ENCODE data around the gene TLCD1. TPM values are rescaled to one million over a fixed set of nuclear protein-coding genes. Genes with fewer than 3 reads are reported as not detected.
A peak's percentile ranks its signal among the peaks of the same experiment; 100 is the strongest.

The TLCD1 gene
- total and polyA plus RNA-seq, 10 of the 15 experiments (the other 5 are each of a cell fraction or from before 2014, with no cell fraction given), result 2.9 to 19.8 (median 7.7) TPM

DNA sequence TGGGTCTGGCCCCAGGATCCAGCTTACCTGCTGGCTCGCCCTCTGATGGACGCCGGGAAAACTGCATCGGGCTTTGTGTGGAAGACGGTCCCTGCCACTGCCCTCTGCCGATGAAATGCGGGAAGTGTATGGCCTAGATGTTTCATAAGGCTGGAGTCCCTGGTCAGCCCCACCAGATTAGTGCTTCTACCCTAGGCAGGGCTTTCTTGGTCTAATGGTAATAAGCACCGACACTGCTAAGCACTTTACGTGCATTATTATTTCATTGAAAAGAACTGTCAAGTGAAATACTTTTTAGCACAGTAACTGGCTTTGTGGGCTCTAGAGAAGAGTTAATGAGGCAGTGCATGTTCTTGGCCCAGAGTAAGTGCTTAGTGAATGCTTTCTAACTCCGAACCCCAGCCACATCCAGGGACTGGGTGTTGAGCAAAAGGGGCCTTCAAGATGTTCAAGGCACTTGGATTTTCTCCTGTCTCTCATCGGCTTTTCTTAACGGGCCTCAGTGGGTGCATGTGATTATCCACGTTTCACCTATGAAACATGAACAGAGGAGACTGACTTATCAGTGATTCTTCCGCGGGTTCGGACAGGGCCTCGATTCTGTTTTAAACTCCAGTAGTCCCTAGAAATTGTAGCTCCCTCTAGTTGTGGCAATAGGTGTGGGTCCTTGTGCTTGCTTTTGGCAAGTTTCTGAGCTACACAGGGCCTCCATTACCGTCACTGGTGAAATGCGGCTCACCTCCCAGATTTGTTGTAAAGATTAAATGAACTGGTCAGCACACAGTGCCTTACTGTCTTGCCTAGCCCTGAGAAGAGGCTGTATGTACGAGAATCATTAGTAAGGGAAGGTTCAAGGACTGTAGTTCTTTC is 24.4 kb upstream of the TLCD1 start:
- H3K27me3 ChIP-seq (replicated peaks in 1 of 2; ENCODE audit: control insufficient read depth in 2 of 2, insufficient read depth in 2 of 2, low read length in 1 of 2), result no peaks in the 10 kb centered on the region
- no peak overlapping the region; the same call in 1 of the 2 replicates for H3K4me2 ChIP-seq (ENCODE audit: control insufficient read depth, insufficient read depth)
- H3K27ac ChIP-seq (ENCODE audit: control insufficient read depth, insufficient read depth), result no peak overlapping the region
- in situ Hi-C loops (cut with MboI), result no loop called here
- 0 out of 2 replicates have a peak overlapping the region, but pooled peaks have one; percentile 17 for H3K4me3 ChIP-seq
- intact Hi-C loops (cut with micrococcal nuclease; ENCODE audit: unreplicated experiment), result loop anchor here (1.0 kb wide), 1 partner anchor 23 kb away; no protein-coding TSS in a partner anchor
- H2AFZ ChIP-seq (ENCODE audit: control insufficient read depth, low read depth, low read length), result no peak overlapping the region
- ChIA-PET POLR2A (interaction anchor here (0.6 to 15.2 kb wide), 8 partner anchors 9 to 199 kb away, joined by 3 to 485 read pairs (median 4); partner anchors contain the start of genes NEK8, RPL23A and TLCD1), CTCF (interaction anchor here (0.5 to 10.0 kb wide), 39 partner anchors 9 to 1354 kb away, joined by 3 to 394 read pairs (median 4); partner anchors contain the start of genes BLTP2, FAM222B, NEK8 and PROCA1), RAD21 (ENCODE audit: unreplicated experiment) (interaction anchor here (0.6 to 17.4 kb wide), 11 partner anchors 11 to 203 kb away, joined by 3 to 375 read pairs (median 6); partner anchors contain the start of genes FLOT2, NEK8, PROCA1 and RPL23A), SMC1A (ENCODE audit: uncharacterized antibody, unreplicated experiment) (interaction anchor here (0.8 to 17.8 kb wide), 9 partner anchors 9 to 195 kb away, joined by 3 to 326 read pairs (median 4); partner anchors contain the start of genes NEK8 and TLCD1)
- TSS peak; percentile 60 for BruUV-seq (replicated peaks)
- FAIRE-seq (peak; percentile 87), ATAC-seq (peak; percentile 78), DNase-seq (ENCODE audit: low read depth, low spot score) (peak; percentile 69)
- no peaks in the 10 kb centered on the region for H3K9me3 ChIP-seq (replicated peaks; ENCODE audit: control insufficient read depth, insufficient read depth, low read length)
- H3K79me2 ChIP-seq (ENCODE audit: control insufficient read depth, insufficient read depth, low read length), result peaks cover 53% of the 10 kb centered on the region
- H4K20me1 ChIP-seq (ENCODE audit: control insufficient read depth, insufficient read depth), result peaks cover 19% of the 10 kb centered on the region
- H3K36me3 ChIP-seq (ENCODE audit: control insufficient read depth in 2 of 2, insufficient read depth in 2 of 2, low read length in 1 of 2), result peaks cover 30 to 32% of the 10 kb centered on the region in 2 experiments
- H3K9ac ChIP-seq (ENCODE audit: control insufficient read depth, insufficient read depth, low read length), result no peak overlapping the region
- peaks cover 30% of the 10 kb centered on the region for H3K4me1 ChIP-seq (ENCODE audit: control insufficient read depth, insufficient read depth, low read length)
- 36% methylated on average over 20 of the region's 20 CpGs for WGBS (ENCODE audit: insufficient coverage, insufficient replicate concordance, low lambda C conversion rate, missing lambda C conversion rate)
- TF ChIP-seq BRCA1 (IDR thresholded peaks at IDR 0.05; ENCODE audit: low read depth, low read length) (no peak), NBN (IDR thresholded peaks at IDR 0.05) (peak; percentile 73; the same call in 1 of the 2 replicates), CHD4 (IDR thresholded peaks at IDR 0.05) (no peak), ZNF274 (IDR thresholded peaks at IDR 0.05; ENCODE audit: insufficient read depth, insufficient read length) (no peak), TCF3 (IDR thresholded peaks at IDR 0.05; ENCODE audit: borderline replicate concordance, insufficient read depth, low read depth, low read length) (no peak), ZNF217 (IDR thresholded peaks at IDR 0.05) (no peak), MTA2 (IDR thresholded peaks at IDR 0.05; ENCODE audit: low read depth) (no peak), HDGF (IDR thresholded peaks at IDR 0.05) (no peak), FOXM1 (IDR thresholded peaks at IDR 0.05; ENCODE audit: low read depth, low read length) (peak; percentile 53; the same call in 1 of the 2 replicates), MEF2B (IDR thresholded peaks at IDR 0.05; ENCODE audit: partially characterized antibody, poor library complexity, severe bottlenecking) (no peak), CBX5 (IDR thresholded peaks at IDR 0.05; ENCODE audit: low read depth) (0 out of 2 replicates have a peak, but pooled peaks have one; percentile 39), NFXL1 (IDR thresholded peaks at IDR 0.05; ENCODE audit: borderline replicate concordance) (no peak), EGR1 (IDR thresholded peaks at IDR 0.05; ENCODE audit: borderline replicate concordance in 1 of 2, low read depth in 2 of 2, low read length in 2 of 2) (no peak)
- TF ChIP-seq, protein P1, sequence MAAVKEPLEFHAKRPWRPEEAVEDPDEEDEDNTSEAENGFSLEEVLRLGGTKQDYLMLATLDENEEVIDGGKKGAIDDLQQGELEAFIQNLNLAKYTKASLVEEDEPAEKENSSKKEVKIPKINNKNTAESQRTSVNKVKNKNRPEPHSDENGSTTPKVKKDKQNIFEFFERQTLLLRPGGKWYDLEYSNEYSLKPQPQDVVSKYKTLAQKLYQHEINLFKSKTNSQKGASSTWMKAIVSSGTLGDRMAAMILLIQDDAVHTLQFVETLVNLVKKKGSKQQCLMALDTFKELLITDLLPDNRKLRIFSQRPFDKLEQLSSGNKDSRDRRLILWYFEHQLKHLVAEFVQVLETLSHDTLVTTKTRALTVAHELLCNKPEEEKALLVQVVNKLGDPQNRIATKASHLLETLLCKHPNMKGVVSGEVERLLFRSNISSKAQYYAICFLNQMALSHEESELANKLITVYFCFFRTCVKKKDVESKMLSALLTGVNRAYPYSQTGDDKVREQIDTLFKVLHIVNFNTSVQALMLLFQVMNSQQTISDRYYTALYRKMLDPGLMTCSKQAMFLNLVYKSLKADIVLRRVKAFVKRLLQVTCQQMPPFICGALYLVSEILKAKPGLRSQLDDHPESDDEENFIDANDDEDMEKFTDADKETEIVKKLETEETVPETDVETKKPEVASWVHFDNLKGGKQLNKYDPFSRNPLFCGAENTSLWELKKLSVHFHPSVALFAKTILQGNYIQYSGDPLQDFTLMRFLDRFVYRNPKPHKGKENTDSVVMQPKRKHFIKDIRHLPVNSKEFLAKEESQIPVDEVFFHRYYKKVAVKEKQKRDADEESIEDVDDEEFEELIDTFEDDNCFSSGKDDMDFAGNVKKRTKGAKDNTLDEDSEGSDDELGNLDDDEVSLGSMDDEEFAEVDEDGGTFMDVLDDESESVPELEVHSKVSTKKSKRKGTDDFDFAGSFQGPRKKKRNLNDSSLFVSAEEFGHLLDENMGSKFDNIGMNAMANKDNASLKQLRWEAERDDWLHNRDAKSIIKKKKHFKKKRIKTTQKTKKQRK (IDR thresholded peaks at IDR 0.05; ENCODE audit: low read depth, low read length), result no peak
- TF ChIP-seq, protein P2, sequence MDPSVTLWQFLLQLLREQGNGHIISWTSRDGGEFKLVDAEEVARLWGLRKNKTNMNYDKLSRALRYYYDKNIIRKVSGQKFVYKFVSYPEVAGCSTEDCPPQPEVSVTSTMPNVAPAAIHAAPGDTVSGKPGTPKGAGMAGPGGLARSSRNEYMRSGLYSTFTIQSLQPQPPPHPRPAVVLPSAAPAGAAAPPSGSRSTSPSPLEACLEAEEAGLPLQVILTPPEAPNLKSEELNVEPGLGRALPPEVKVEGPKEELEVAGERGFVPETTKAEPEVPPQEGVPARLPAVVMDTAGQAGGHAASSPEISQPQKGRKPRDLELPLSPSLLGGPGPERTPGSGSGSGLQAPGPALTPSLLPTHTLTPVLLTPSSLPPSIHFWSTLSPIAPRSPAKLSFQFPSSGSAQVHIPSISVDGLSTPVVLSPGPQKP (IDR thresholded peaks at IDR 0.05; ENCODE audit: low read depth, low read length), result no peak
- TF ChIP-seq, protein P3, sequence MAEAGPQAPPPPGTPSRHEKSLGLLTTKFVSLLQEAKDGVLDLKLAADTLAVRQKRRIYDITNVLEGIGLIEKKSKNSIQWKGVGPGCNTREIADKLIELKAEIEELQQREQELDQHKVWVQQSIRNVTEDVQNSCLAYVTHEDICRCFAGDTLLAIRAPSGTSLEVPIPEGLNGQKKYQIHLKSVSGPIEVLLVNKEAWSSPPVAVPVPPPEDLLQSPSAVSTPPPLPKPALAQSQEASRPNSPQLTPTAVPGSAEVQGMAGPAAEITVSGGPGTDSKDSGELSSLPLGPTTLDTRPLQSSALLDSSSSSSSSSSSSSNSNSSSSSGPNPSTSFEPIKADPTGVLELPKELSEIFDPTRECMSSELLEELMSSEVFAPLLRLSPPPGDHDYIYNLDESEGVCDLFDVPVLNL (IDR thresholded peaks at IDR 0.05; ENCODE audit: low read depth, low read length), result no peak

Measured in GM12878 (cell line).